PC-3 (cell line): ENCODE data around the gene CEBPE. TPM values are rescaled to one million over a fixed set of nuclear protein-coding genes. Genes with fewer than 3 reads are reported as not detected.

ENCODE experiments used
- ATAC-seq: fragments of 200-7000 bp; cut with Tn5 transposase; 2 replicates; pipeline ENCODE4 v1.9.1; 2020; ENCODE audit warnings: mild to moderate bottlenecking, moderate library complexity
- BruUV-seq: library from RNA; stranded (reverse); fragments of 400-500 nt; replicated peaks from 2 replicates; lab custom pipeline; 2021; lab: Mats Ljungman, UMichigan
- CTCF ChIA-PET: fragments of 300-600 bp; sonication (Branson Sonifier 250); formaldehyde crosslinking; loops from one replicate; lab custom pipeline; 2022; ENCODE audit warnings: antibody characterized with exemption; lab: Charles Lee
- POLR2A ChIA-PET: fragments of 300-600 bp; sonication (Branson Sonifier 250); formaldehyde crosslinking; loops from one replicate; lab custom pipeline; 2022; ENCODE audit warnings: antibody characterized with exemption; ENCODE audit not compliant: unreplicated experiment; lab: Charles Lee
- DNase-seq: peaks from one replicate; pipeline ENCODE4 v3.0.0-alpha.2; 2015
- H2AFZ ChIP-seq: fragments of 300-600 bp; sonication (generic); 2 replicates; pipeline ENCODE4 v1.6.0; 2016; ENCODE audit warnings: antibody characterized with exemption, low read length
- H3F3A ChIP-seq: fragments of 300-600 bp; sonication (generic); one replicate; pipeline ENCODE4 v1.6.0; 2017; ENCODE audit warnings: antibody characterized with exemption, low read length, control low read depth, mild to moderate bottlenecking; ENCODE audit not compliant: unreplicated experiment
- H3K27ac ChIP-seq: fragments of 300-600 bp; sonication (generic); 2 replicates; pipeline ENCODE4 v1.5.1; 2016; ENCODE audit warnings: mild to moderate bottlenecking, low read length
- H3K27me3 ChIP-seq: fragments of 300-600 bp; sonication (generic); 2 replicates; pipeline ENCODE4 v1.6.1; 2016; ENCODE audit warnings: low read length, mixed read lengths
- H3K36me3 ChIP-seq: fragments of 300-600 bp; sonication (generic); 2 replicates; pipeline ENCODE4 v1.6.1; 2016; ENCODE audit warnings: low read depth, mixed run types, low read length, mixed read lengths
- H3K4me1 ChIP-seq: fragments of 300-600 bp; sonication (generic); 2 replicates; pipeline ENCODE4 v1.5.1; 2016; ENCODE audit warnings: low read length; ENCODE audit not compliant: insufficient read depth
- H3K4me2 ChIP-seq: fragments of 300-600 bp; sonication (generic); 2 replicates; pipeline ENCODE4 v1.6.0; 2016; ENCODE audit warnings: low read length
- H3K4me3 ChIP-seq: fragments of 300-600 bp; sonication (generic); 2 replicates; pipeline ENCODE4 v1.5.1; 2016; ENCODE audit warnings: mild to moderate bottlenecking, low read length, mixed read lengths
- H3K79me2 ChIP-seq: fragments of 300-600 bp; sonication (generic); 2 replicates; pipeline ENCODE4 v1.6.1; 2017; ENCODE audit warnings: low read length, mixed read lengths
- H3K9ac ChIP-seq: fragments of 300-600 bp; sonication (generic); 2 replicates; pipeline ENCODE4 v1.6.0; 2016; ENCODE audit warnings: mild to moderate bottlenecking, low read length
- H3K9me2 ChIP-seq: fragments of 300-600 bp; sonication (generic); replicated peaks from 2 replicates; pipeline ENCODE4 v1.6.1; 2016; ENCODE audit warnings: mixed run types, low read length, mixed read lengths
- H3K9me3 ChIP-seq: fragments of 300-600 bp; sonication (generic); 2 replicates; pipeline ENCODE4 v1.6.1; 2016; ENCODE audit warnings: low read length, mixed read lengths
- H4K20me1 ChIP-seq: fragments of 300-600 bp; sonication (generic); 2 replicates; pipeline ENCODE4 v1.6.1; 2016; ENCODE audit warnings: low read length, mixed read lengths
- CTCF ChIP-seq: fragments of 300-600 bp; sonication (generic); conservative IDR thresholded peaks from 2 replicates; pipeline ENCODE4 v1.5.1; 2017; ENCODE audit warnings: antibody characterized with exemption, low read depth, mild to moderate bottlenecking, low read length
- EZH2 ChIP-seq: fragments of 300-600 bp; sonication (generic); IDR thresholded peaks from one replicate; pipeline ENCODE4 v1.6.1; 2017; ENCODE audit warnings: antibody characterized with exemption, mild to moderate bottlenecking, low read length; ENCODE audit not compliant: unreplicated experiment
- EZH2phosphoT487 ChIP-seq: fragments of 300-600 bp; sonication (generic); IDR thresholded peaks from 2 replicates; pipeline ENCODE4 v1.6.1; 2018; ENCODE audit warnings: mild to moderate bottlenecking, antibody characterized with exemption, low read length, borderline replicate concordance
- intact Hi-C: fragments of 100-400 bp; cut with micrococcal nuclease; formaldehyde crosslinking; loops from 2 replicates; pipeline ENCODE4 v1.9.0; 2023
- total RNA-seq: library from RNA; depleted of rRNA; stranded (reverse); fragments of >200 nt; gene quantifications from 2 replicates; pipeline ENCODE4 v1.2.3, GENCODE V29; 2014

CEBPE gene
- total RNA-seq, 1 experiment from 2014 or later, result not detected

GRCh38 chr14:23077962-23078361, 41.1 kb downstream of the CEBPE start:
- no peak overlapping the region for H2AFZ ChIP-seq
- peaks cover 28% of the 10 kb centered on the region for H3K4me1 ChIP-seq
- no peaks in the 10 kb centered on the region for H3K9me2 ChIP-seq
- peak overlapping the region; percentile 61 for H3K27ac ChIP-seq
- no peaks in the 10 kb centered on the region for H3K27me3 ChIP-seq
- ChIA-PET CTCF (interaction anchor here (1.1 to 3.7 kb wide), 2 partner anchors 9 to 42 kb away, joined by 4 to 19 read pairs; no protein-coding TSS in a partner anchor), POLR2A (interaction anchor here (1.1 kb wide), 1 partner anchor 17 kb away, joined by 6 read pairs; the partner anchor contains the start of genes ACIN1 and C14orf119)
- no peak for DNase-seq
- peak overlapping the region; percentile 5; the same call in 1 of the 2 replicates for H3K9ac ChIP-seq
- H3K79me2 ChIP-seq, result 0 out of 2 replicates have a peak, but pooled peaks cover 5% of the 10 kb centered on the region
- H4K20me1 ChIP-seq, result no peaks in the 10 kb centered on the region
- H3K4me3 ChIP-seq, result no peak overlapping the region
- peaks cover 7% of the 10 kb centered on the region for H3F3A ChIP-seq
- H3K4me2 ChIP-seq, result peak overlapping the region; percentile 63; the same call in 1 of the 2 replicates
- BruUV-seq, result no TSS peak
- intact Hi-C loops, result loop anchor here (2.0 to 10.0 kb wide), 2 partner anchors 31 to 477 kb away; partner anchors contain the start of genes THTPA and ZFHX2
- no peak for TF ChIP-seq EZH2phosphoT487
- TF ChIP-seq EZH2, result no peak
- TF ChIP-seq CTCF, result no peak
- no peak for ATAC-seq
- no peaks in the 10 kb centered on the region for H3K9me3 ChIP-seq
- H3K36me3 ChIP-seq, result peaks cover 71% of the 10 kb centered on the region

- H3F3A ChIP-seq, result peaks cover 7% of the 10 kb centered on the region
- H3K9me3 ChIP-seq, result no peaks in the 10 kb centered on the region
- H3K36me3 ChIP-seq, result peaks cover 73% of the 10 kb centered on the region
- TF ChIP-seq EZH2phosphoT487 (no peak), EZH2 (no peak), CTCF (peak; percentile 83; the same call in 1 of the 2 replicates)
- DNase-seq (peak; percentile 62), ATAC-seq (no peak)
- H3K9ac ChIP-seq, result no peak overlapping the region
- H3K79me2 ChIP-seq, result 0 out of 2 replicates have a peak, but pooled peaks cover 5% of the 10 kb centered on the region
- BruUV-seq, result no TSS peak
- POLR2A ChIA-PET, result no interaction called here
- no peak overlapping the region for H3K27ac ChIP-seq
- intact Hi-C loops, result loop anchor here (2.0 to 10.0 kb wide), 2 partner anchors 32 to 478 kb away; partner anchors contain the start of genes THTPA and ZFHX2
- no peaks in the 10 kb centered on the region for H3K27me3 ChIP-seq
- no peak overlapping the region for H3K4me3 ChIP-seq
- peaks cover 38% of the 10 kb centered on the region for H3K4me1 ChIP-seq
- H3K4me2 ChIP-seq, result no peak overlapping the region
- no peaks in the 10 kb centered on the region for H4K20me1 ChIP-seq
- H3K9me2 ChIP-seq, result no peaks in the 10 kb centered on the region
- no peak overlapping the region for H2AFZ ChIP-seq
- CTCF ChIA-PET, result interaction anchor here (0.5 to 3.7 kb wide), 3 partner anchors 8 to 44 kb away, joined by 4 to 19 read pairs (median 4); no protein-coding TSS in a partner anchor
These were observed 42.2 kb downstream of the CEBPE start for GRCh38 chr14:23076785-23077408.

- H3K4me1 ChIP-seq, result peaks cover 46% of the 10 kb centered on the region
- no TSS peak for BruUV-seq
These were observed 44.1 kb downstream of the CEBPE start for GRCh38 chr14:23074906-23075305.

More at GRCh38 chr14:23074906-23075305, 44.1 kb downstream of the CEBPE start:
- Histone ChIP-seq H3K9me3 (no peaks in the 10 kb centered on the region), H2AFZ (no peak overlapping the region), H3K9me2 (no peaks in the 10 kb centered on the region), H3K27ac (no peak overlapping the region), H4K20me1 (no peaks in the 10 kb centered on the region), H3K36me3 (peaks cover 53% of the 10 kb centered on the region), H3F3A (peaks cover 11% of the 10 kb centered on the region), H3K4me3 (no peak overlapping the region), H3K79me2 (peaks cover 22% of the 10 kb centered on the region), H3K27me3 (no peaks in the 10 kb centered on the region), H3K9ac (no peak overlapping the region), H3K4me2 (no peak overlapping the region)
- DNase-seq (no peak), ATAC-seq (no peak)
- TF ChIP-seq EZH2 (no peak), EZH2phosphoT487 (no peak), CTCF (no peak)
- CTCF ChIA-PET, result no interaction called here
- POLR2A ChIA-PET, result no interaction called here
- intact Hi-C loops, result loop anchor here (10.0 kb wide), 1 partner anchor 480 kb away; the partner anchor contains the start of genes THTPA and ZFHX2
